Measurements from ENCODE around the gene PECR. TPM values are rescaled to one million over a fixed set of nuclear protein-coding genes. Genes with fewer than 3 reads are reported as not detected.

Gene PECR
- 10 to 100 TPM; 38.1 to 53.7 (median 46.5) TPM for polyA plus RNA-seq (ENCODE audit: insufficient read length in 3 of 3)
- long read RNA-seq, donor 1, partial matches to known transcripts = 0 of 5 reads
- long read RNA-seq, donor 1, other reads (novel, unspliced or antisense) = 0 of 5 reads
- long read RNA-seq, donor 2, partial matches to known transcripts = 0 of 1 reads
- long read RNA-seq, donor 2, other reads (novel, unspliced or antisense) = 0 of 1 reads
- long read RNA-seq, donor 3, transcript PECR-201 (8 exons, 1,853 nt) = major isoform, 12 of 13 reads
- long read RNA-seq, donor 3, partial matches to known transcripts = 0 of 13 reads
- long read RNA-seq, donor 3, other reads (novel, unspliced or antisense) = 0 of 13 reads
- long read RNA-seq, donor 4, transcript PECR-201 (8 exons, 1,853 nt) = major isoform, 13 of 17 reads
- long read RNA-seq, donor 4, partial matches to known transcripts = 0 of 17 reads
- long read RNA-seq, donor 4, other reads (novel, unspliced or antisense) = 0 of 17 reads
- long read RNA-seq, donor 5 = 0 reads
- long read RNA-seq, donor 6, transcript PECR-201 (8 exons, 1,853 nt) = major isoform, 8 of 8 reads
- long read RNA-seq, donor 6, partial matches to known transcripts = 0 of 8 reads
- long read RNA-seq, donor 6, other reads (novel, unspliced or antisense) = 0 of 8 reads
- long read RNA-seq, donor 7, transcript PECR-201 (8 exons, 1,853 nt) = major isoform, 6 of 6 reads
- long read RNA-seq, donor 7, partial matches to known transcripts = 0 of 6 reads
- long read RNA-seq, donor 7, other reads (novel, unspliced or antisense) = 0 of 6 reads
- long read RNA-seq, donor 8, transcript PECR-201 (8 exons, 1,853 nt) = major isoform, 18 of 18 reads
- long read RNA-seq, donor 8, partial matches to known transcripts = 0 of 18 reads
- long read RNA-seq, donor 8, other reads (novel, unspliced or antisense) = 0 of 18 reads
- long read RNA-seq, donor 9, transcript PECR-201 (8 exons, 1,853 nt) = major isoform, 11 of 308 reads
- long read RNA-seq, donor 9, partial matches to known transcripts = 294 of 308 reads
- long read RNA-seq, donor 9, other reads (novel, unspliced or antisense) = 0 of 308 reads
- long read RNA-seq, donor 10, transcript PECR-201 (8 exons, 1,853 nt) = major isoform, 11 of 12 reads
- long read RNA-seq, donor 10, partial matches to known transcripts = 0 of 12 reads
- long read RNA-seq, donor 10, other reads (novel, unspliced or antisense) = 0 of 12 reads
- long read RNA-seq, donor 11, transcript PECR-201 (8 exons, 1,853 nt) = major isoform, 9 of 9 reads
- long read RNA-seq, donor 11, partial matches to known transcripts = 0 of 9 reads
- long read RNA-seq, donor 11, other reads (novel, unspliced or antisense) = 0 of 9 reads
- long read RNA-seq, donor 12, partial matches to known transcripts = 0 of 1 reads
- long read RNA-seq, donor 12, other reads (novel, unspliced or antisense) = 0 of 1 reads
- long read RNA-seq, donor 13, transcript PECR-201 (8 exons, 1,853 nt) = major isoform, 13 of 15 reads
- long read RNA-seq, donor 13, partial matches to known transcripts = 0 of 15 reads
- long read RNA-seq, donor 13, other reads (novel, unspliced or antisense) = 0 of 15 reads
- long read RNA-seq, donor 14, transcript PECR-201 (8 exons, 1,853 nt) = major isoform, 6 of 8 reads
- long read RNA-seq, donor 14, partial matches to known transcripts = 0 of 8 reads
- long read RNA-seq, donor 14, other reads (novel, unspliced or antisense) = 0 of 8 reads
- long read RNA-seq, donor 15, partial matches to known transcripts = 0 of 3 reads
- long read RNA-seq, donor 15, other reads (novel, unspliced or antisense) = 0 of 3 reads
- long read RNA-seq, donor 16, transcript PECR-203 (7 exons, 812 nt) = minor isoform, 5 of 90 reads
- long read RNA-seq, donor 16, transcript PECR-201 (8 exons, 1,853 nt) = major isoform, 36 of 90 reads
- long read RNA-seq, donor 16, partial matches to known transcripts = 49 of 90 reads
- long read RNA-seq, donor 16, other reads (novel, unspliced or antisense) = 0 of 90 reads

GRCh38 chr2:216081487-216082116 lies at the start of gene PECR, which contains the start of gene TMEM169:
Gene PECR (minus strand): TSS chr2:216081809. CDS start chr2:216081741, 68 bp downstream.
Gene TMEM169 (plus strand): TSS chr2:216081919. CDS start chr2:216095964, 14,045 bp downstream.
- DNase-seq (ENCODE audit: extremely low read depth in 1 of 11, low read depth in 9 of 11, low spot score in 4 of 11) = peak in 5 of 11 donors; percentile 63 to 72 (median 65)

GRCh38 chr2:216130346-216130971 lies 48.9 kb upstream of the PECR start:
- no peak for DNase-seq (ENCODE audit: extremely low read depth in 1 of 11, low read depth in 9 of 11, low spot score in 4 of 11)

- no peak for DNase-seq (ENCODE audit: extremely low read depth in 1 of 11, low read depth in 9 of 11, low spot score in 4 of 11)
These were observed 45.3 kb upstream of the PECR start for GRCh38 chr2:216126943-216127342.

- DNase-seq (ENCODE audit: extremely low read depth in 1 of 11, low read depth in 9 of 11, low spot score in 4 of 11) = no peak
These were observed 39.6 kb upstream of the PECR start for GRCh38 chr2:216121255-216121654.

- DNase-seq (ENCODE audit: extremely low read depth in 1 of 11, low read depth in 9 of 11, low spot score in 4 of 11) = no peak
These were observed 38.4 kb upstream of the PECR start for GRCh38 chr2:216119986-216120385.

GRCh38 chr2:216119146-216119545 lies 37.5 kb upstream of the PECR start:
- no peak for DNase-seq (ENCODE audit: extremely low read depth in 1 of 11, low read depth in 9 of 11, low spot score in 4 of 11)

GRCh38 chr2:216118474-216118873 lies 36.9 kb upstream of the PECR start:
- DNase-seq (ENCODE audit: extremely low read depth in 1 of 11, low read depth in 9 of 11, low spot score in 4 of 11) = no peak

- DNase-seq (ENCODE audit: extremely low read depth in 1 of 11, low read depth in 9 of 11, low spot score in 4 of 11) = no peak
These were observed 36.1 kb upstream of the PECR start for GRCh38 chr2:216117561-216118340.

- DNase-seq (ENCODE audit: extremely low read depth in 1 of 11, low read depth in 9 of 11, low spot score in 4 of 11) = no peak
These were observed 34.8 kb upstream of the PECR start for GRCh38 chr2:216116418-216116817.

GRCh38 chr2:216114714-216115531 lies 33.3 kb upstream of the PECR start:
- peak; percentile 99 to 100 (median 99) for DNase-seq (ENCODE audit: extremely low read depth in 1 of 11, low read depth in 9 of 11, low spot score in 4 of 11)

GRCh38 chr2:216114382-216114713 lies 32.7 kb upstream of the PECR start:
- no peak for DNase-seq (ENCODE audit: extremely low read depth in 1 of 11, low read depth in 9 of 11, low spot score in 4 of 11)

- no peak for DNase-seq (ENCODE audit: extremely low read depth in 1 of 11, low read depth in 9 of 11, low spot score in 4 of 11)
These were observed 32.0 kb upstream of the PECR start for GRCh38 chr2:216113572-216113971.

GRCh38 chr2:216112926-216113325 lies 31.3 kb upstream of the PECR start:
- no peak for DNase-seq (ENCODE audit: extremely low read depth in 1 of 11, low read depth in 9 of 11, low spot score in 4 of 11)

GRCh38 chr2:216111122-216111521 lies 29.5 kb upstream of the PECR start:
- no peak for DNase-seq (ENCODE audit: extremely low read depth in 1 of 11, low read depth in 9 of 11, low spot score in 4 of 11)

- no peak for DNase-seq (ENCODE audit: extremely low read depth in 1 of 11, low read depth in 9 of 11, low spot score in 4 of 11)
These were observed 29.0 kb upstream of the PECR start for GRCh38 chr2:216110620-216111019.
